GM12873 (cell line): ENCODE data around the gene DDI2.

Experiments used
- CTCF ChIP-seq: IDR thresholded peaks from 2 replicates; pipeline ENCODE4 v1.5.1; 2012; ENCODE audit warnings: low read depth, mild to moderate bottlenecking, moderate library complexity, low read length, control low read depth; ENCODE audit not compliant: insufficient read depth; ENCODE audit errors: missing control alignments

The DDI2 gene

GRCh38 chr1:15691434-15692032, 74.3 kb downstream of the DDI2 start:
- TF ChIP-seq CTCF = no peak

- TF ChIP-seq CTCF = no peak
These were observed 74.9 kb downstream of the DDI2 start for GRCh38 chr1:15692121-15692682.

- TF ChIP-seq CTCF = no peak
These were observed 76.1 kb downstream of the DDI2 start for GRCh38 chr1:15693371-15693770.

- no peak for TF ChIP-seq CTCF
These were observed 79.8 kb downstream of the DDI2 start for GRCh38 chr1:15696956-15697521.

GRCh38 chr1:15698201-15698600, 80.9 kb downstream of the DDI2 start:
- no peak for TF ChIP-seq CTCF

- TF ChIP-seq CTCF = no peak
These were observed 83.2 kb downstream of the DDI2 start for GRCh38 chr1:15700508-15700907.

GRCh38 chr1:15701784-15702183, 84.5 kb downstream of the DDI2 start:
- no peak for TF ChIP-seq CTCF
